ENCODE data around the gene ACY1. TPM values are rescaled to one million over a fixed set of nuclear protein-coding genes. Genes with fewer than 3 reads are reported as not detected.

The ACY1 gene
- total RNA-seq, 1 experiment from 2014 or later = 62.6 TPM

- Histone ChIP-seq H4K20me1 (ENCODE audit: control insufficient read depth, insufficient read depth, insufficient read length) (peaks cover 6% of the 10 kb centered on the region), H3K56ac (ENCODE audit: insufficient read length, low read depth, low read length) (no peak overlapping the region), H2BK20ac (ENCODE audit: low read depth, low read length, poor library complexity, severe bottlenecking) (no peak overlapping the region), H3K23me2 (ENCODE audit: insufficient read length, low read depth, low read length, poor library complexity, severe bottlenecking) (peaks cover 12% of the 10 kb centered on the region), H4K5ac (ENCODE audit: insufficient read length, low read depth, low read length) (no peak overlapping the region), H3K27ac (ENCODE audit: insufficient read length, low read depth, low read length) (no peak overlapping the region), H2BK15ac (ENCODE audit: low read depth, low read length) (no peak overlapping the region), H3K4me2 (ENCODE audit: insufficient read depth, insufficient read length, low read length) (no peak overlapping the region), H3K79me1 (ENCODE audit: insufficient read depth, low read depth, low read length, poor library complexity, severe bottlenecking) (peaks cover 3% of the 10 kb centered on the region), H3K4ac (ENCODE audit: low read depth, low read length) (no peak overlapping the region), H3K4me1 (ENCODE audit: insufficient read depth, low read length) (no peaks in the 10 kb centered on the region), H3T11ph (ENCODE audit: low read length) (no peak overlapping the region), H4K8ac (replicated peaks; ENCODE audit: insufficient read length, low read depth, low read length) (no peak overlapping the region), H3K14ac (ENCODE audit: insufficient read depth, low read length) (no peak overlapping the region), H2AFZ (ENCODE audit: low read length) (no peak overlapping the region), H4K91ac (ENCODE audit: insufficient read length, low read depth, low read length) (no peak overlapping the region), H3K23ac (ENCODE audit: insufficient read length, low read depth, low read length) (no peak overlapping the region), H3K27me3 (ENCODE audit: insufficient read depth, low read length) (no peaks in the 10 kb centered on the region), H3K79me2 (ENCODE audit: insufficient read depth, low read length) (peaks cover 1% of the 10 kb centered on the region; the same call in 1 of the 2 replicates), H3K18ac (ENCODE audit: insufficient read length, low read depth, low read length) (no peak overlapping the region), H3K9ac (ENCODE audit: extremely low read depth, insufficient read length, low read length) (no peak overlapping the region), H2AK5ac (ENCODE audit: insufficient read length, low read length) (no peak overlapping the region), H2BK12ac (ENCODE audit: insufficient read length, low read depth, low read length) (no peak overlapping the region), H2BK5ac (ENCODE audit: insufficient read length, low read length) (no peak overlapping the region), H2BK120ac (ENCODE audit: low read depth, low read length, poor library complexity, severe bottlenecking) (no peak overlapping the region), H3K9me3 (ENCODE audit: control insufficient read depth, low read depth, low read length) (no peaks in the 10 kb centered on the region)
- H3K27ac Mint-ChIP-seq = no peak overlapping the region
- DNase-seq = no peak
- H3K27me3 Mint-ChIP-seq (ENCODE audit: low read depth) = peaks cover 83% of the 10 kb centered on the region
- peaks cover 6 to 7% of the 10 kb centered on the region in 2 experiments; a peak in 3 of 4 replicates for H3K4me1 Mint-ChIP-seq
- H3K36me3 Mint-ChIP-seq (ENCODE audit: insufficient read depth in 1 of 3, low read depth in 3 of 3) = no peaks in the 10 kb centered on the region
- WGBS (ENCODE audit: extremely low coverage, insufficient read length, low lambda C conversion rate) = no CpG with 5 or more reads among the region's 14 CpGs
- no peak overlapping the region for H3K4me3 Mint-ChIP-seq
- no peaks in the 10 kb centered on the region for H3K9me3 Mint-ChIP-seq
- no peak for TF ChIP-seq CTCF (conservative IDR thresholded peaks at IDR 0.05)
Measured at GRCh38 chr3:51945926-51946705, 37.2 kb upstream of the ACY1 start.

Measured in H9 (cell line).